ENCODE data around the gene ATM.

- no peak for TF ChIP-seq CTCF (IDR thresholded peaks at IDR 0.05; ENCODE audit: low read depth, low read length, poor library complexity, severe bottlenecking)
- TF ChIP-seq EZH2phosphoT487 (IDR thresholded peaks at IDR 0.05; ENCODE audit: borderline replicate concordance, low read length) = no peak
These were observed 179.4 kb downstream of the ATM start for GRCh38 chr11:108402241-108402640.

All from DOHH2 (cell line).